H9 (cell line): ENCODE results near the gene MRTFB. TPM values are rescaled to one million over a fixed set of nuclear protein-coding genes. Genes with fewer than 3 reads are reported as not detected.

Experiments
- DNase-seq: peaks from one replicate; pipeline ENCODE4 v3.0.0-alpha.2; 2017
- H2AFZ ChIP-seq: one replicate; pipeline ENCODE4 v1.6.1; 2013; ENCODE audit warnings: mild to moderate bottlenecking, low read length, control low read depth, moderate library complexity
- H2AK5ac ChIP-seq: 2 replicates; pipeline ENCODE4 v1.6.1; 2013; ENCODE audit warnings: low read length, control low read depth, mixed read lengths; ENCODE audit not compliant: insufficient read length
- H2BK120ac ChIP-seq: one replicate; pipeline ENCODE4 v1.6.1; 2013; ENCODE audit warnings: low read depth, mild to moderate bottlenecking, low read length, control low read depth, inconsistent platforms; ENCODE audit not compliant: poor library complexity, severe bottlenecking
- H2BK12ac ChIP-seq: 2 replicates; pipeline ENCODE4 v1.6.1; 2013; ENCODE audit warnings: low read length, control low read depth, mixed read lengths, low read depth; ENCODE audit not compliant: insufficient read length
- H2BK15ac ChIP-seq: 2 replicates; pipeline ENCODE4 v1.6.1; 2013; ENCODE audit warnings: low read depth, low read length, control low read depth
- H2BK20ac ChIP-seq: one replicate; pipeline ENCODE4 v1.6.1; 2013; ENCODE audit warnings: low read depth, mild to moderate bottlenecking, low read length, control low read depth, inconsistent platforms; ENCODE audit not compliant: poor library complexity, severe bottlenecking
- H2BK5ac ChIP-seq: 2 replicates; pipeline ENCODE4 v1.6.1; 2013; ENCODE audit warnings: low read length, control low read depth, mixed read lengths; ENCODE audit not compliant: insufficient read length
- H3K14ac ChIP-seq: 2 replicates; pipeline ENCODE4 v1.6.1; 2013; ENCODE audit warnings: low read length, control low read depth; ENCODE audit not compliant: insufficient read depth
- H3K18ac ChIP-seq: 2 replicates; pipeline ENCODE4 v1.6.1; 2013; ENCODE audit warnings: low read depth, mild to moderate bottlenecking, mixed read lengths, low read length, control low read depth; ENCODE audit not compliant: insufficient read length
- H3K23ac ChIP-seq: 2 replicates; pipeline ENCODE4 v1.6.1; 2013; ENCODE audit warnings: low read length, control low read depth, mixed read lengths, low read depth; ENCODE audit not compliant: insufficient read length
- H3K23me2 ChIP-seq: 2 replicates; pipeline ENCODE4 v1.6.1; 2013; ENCODE audit warnings: low read depth, mild to moderate bottlenecking, mixed read lengths, low read length, control low read depth; ENCODE audit not compliant: insufficient read length, poor library complexity, severe bottlenecking
- H3K27ac ChIP-seq: 2 replicates; pipeline ENCODE4 v1.5.1; 2013; ENCODE audit warnings: low read length, control low read depth, mixed read lengths, low read depth; ENCODE audit not compliant: insufficient read length
- H3K27me3 ChIP-seq: 2 replicates; pipeline ENCODE4 v1.6.1; 2013; ENCODE audit warnings: low read length, control low read depth, inconsistent platforms; ENCODE audit not compliant: insufficient read depth
- H3K4ac ChIP-seq: 2 replicates; pipeline ENCODE4 v1.6.1; 2013; ENCODE audit warnings: low read depth, mild to moderate bottlenecking, control low read depth, inconsistent platforms, low read length, moderate library complexity
- H3K4me1 ChIP-seq: 2 replicates; pipeline ENCODE4 v1.6.1; 2013; ENCODE audit warnings: low read length, control low read depth, inconsistent platforms; ENCODE audit not compliant: insufficient read depth
- H3K4me2 ChIP-seq: 2 replicates; pipeline ENCODE4 v1.6.1; 2013; ENCODE audit warnings: low read length, control low read depth, mixed read lengths; ENCODE audit not compliant: insufficient read length, insufficient read depth
- H3K56ac ChIP-seq: 2 replicates; pipeline ENCODE4 v1.6.1; 2013; ENCODE audit warnings: low read depth, mild to moderate bottlenecking, mixed read lengths, low read length, control low read depth; ENCODE audit not compliant: insufficient read length
- H3K79me1 ChIP-seq: 2 replicates; pipeline ENCODE4 v1.6.1; 2013; ENCODE audit warnings: low read depth, mild to moderate bottlenecking, moderate library complexity, low read length, control low read depth, inconsistent platforms; ENCODE audit not compliant: insufficient read depth, poor library complexity, severe bottlenecking
- H3K79me2 ChIP-seq: 2 replicates; pipeline ENCODE4 v1.6.1; 2013; ENCODE audit warnings: low read length, control low read depth, inconsistent platforms; ENCODE audit not compliant: insufficient read depth
- H3K9ac ChIP-seq: 2 replicates; pipeline ENCODE4 v1.6.1; 2013; ENCODE audit warnings: low read length, control low read depth, mixed read lengths; ENCODE audit not compliant: insufficient read length; ENCODE audit errors: extremely low read depth
- H3K9me3 ChIP-seq: one replicate; pipeline ENCODE4 v1.6.1; 2013; ENCODE audit warnings: low read depth, low read length, inconsistent platforms; ENCODE audit not compliant: control insufficient read depth
- H3T11ph ChIP-seq: one replicate; pipeline ENCODE4 v1.6.1; 2013; ENCODE audit warnings: mild to moderate bottlenecking, low read length, control low read depth, inconsistent platforms
- H4K20me1 ChIP-seq: one replicate; pipeline ENCODE4 v1.6.1; 2013; ENCODE audit not compliant: control insufficient read depth, insufficient read length, insufficient read depth
- H4K5ac ChIP-seq: 2 replicates; pipeline ENCODE4 v1.6.1; 2013; ENCODE audit warnings: low read depth, mild to moderate bottlenecking, mixed read lengths, low read length, control low read depth; ENCODE audit not compliant: insufficient read length
- H4K8ac ChIP-seq: replicated peaks from 2 replicates; pipeline ENCODE4 v1.6.1; 2013; ENCODE audit warnings: low read length, control low read depth, mixed read lengths, low read depth; ENCODE audit not compliant: insufficient read length
- H4K91ac ChIP-seq: 2 replicates; pipeline ENCODE4 v1.6.1; 2013; ENCODE audit warnings: low read depth, mild to moderate bottlenecking, moderate library complexity, mixed read lengths, low read length, control low read depth; ENCODE audit not compliant: insufficient read length
- H3K27ac Mint-ChIP-seq, 3 experiments: 2 replicates in 2 of 3; 3 replicates in 1 of 3; pipeline ENCODE4 v1.8.0; 2020 to 2021; ENCODE audit warnings: mixed read lengths in 3 of 3, mild to moderate bottlenecking in 1 of 3, moderate library complexity in 1 of 3
- H3K27me3 Mint-ChIP-seq: 2 replicates; pipeline ENCODE4 v1.8.0; 2021; ENCODE audit warnings: low read depth, mild to moderate bottlenecking, moderate library complexity, mixed read lengths
- H3K36me3 Mint-ChIP-seq, 3 experiments: 2 replicates in 2 of 3; 3 replicates in 1 of 3; pipeline ENCODE4 v1.8.0; 2020 to 2021; ENCODE audit warnings: low read depth in 3 of 3, mixed read lengths in 3 of 3; ENCODE audit not compliant: insufficient read depth in 1 of 3
- H3K4me1 Mint-ChIP-seq, 2 experiments: 2 replicates each; pipeline ENCODE4 v1.8.0; 2020; ENCODE audit warnings: mixed read lengths in 2 of 2
- H3K4me3 Mint-ChIP-seq, 2 experiments: 2 replicates in 1 of 2; 3 replicates in 1 of 2; pipeline ENCODE4 v1.8.0; 2020 to 2021; ENCODE audit warnings: mild to moderate bottlenecking in 2 of 2, mixed read lengths in 2 of 2, moderate library complexity in 1 of 2
- H3K9me3 Mint-ChIP-seq, 2 experiments: 2 replicates in 1 of 2; 3 replicates in 1 of 2; pipeline ENCODE4 v1.8.0; 2020; ENCODE audit warnings: mild to moderate bottlenecking in 2 of 2, mixed read lengths in 2 of 2, moderate library complexity in 1 of 2
- CTCF ChIP-seq: fragments of 200-600 bp; sonication (generic); conservative IDR thresholded peaks from 3 replicates; pipeline ENCODE4 v1.8.0; 2021; ENCODE audit warnings: antibody characterized with exemption, mild to moderate bottlenecking
- WGBS: extraction: QIAGEN DNeasy Blood & Tissue Kit; methylation state at CpG from one replicate; pipeline ENCODE4 v1.1.7; 2013; ENCODE audit warnings: missing lambda C conversion rate, low lambda C conversion rate, mixed read lengths; ENCODE audit not compliant: insufficient read length; ENCODE audit errors: extremely low coverage; 5-methylcytosine and 5-hydroxymethylcytosine counted together
- total RNA-seq: library from RNA; stranded (reverse); gene quantifications from 2 replicates; pipeline ENCODE4 v1.2.1, GENCODE V29; 2021

MRTFB gene
- total RNA-seq, 1 experiment from 2014 or later = 29.9 TPM

- no peak overlapping the region for H4K91ac ChIP-seq
- H2AK5ac ChIP-seq = no peak overlapping the region
- H3K4ac ChIP-seq = no peak overlapping the region
- no peak overlapping the region for H3K14ac ChIP-seq
- H3K4me2 ChIP-seq = no peak overlapping the region
- H2BK12ac ChIP-seq = no peak overlapping the region
- no peaks in the 10 kb centered on the region for H3K79me2 ChIP-seq
- no peak overlapping the region for H4K5ac ChIP-seq
- H2BK15ac ChIP-seq = no peak overlapping the region
- no peak overlapping the region for H3K27ac ChIP-seq
- H2BK20ac ChIP-seq = no peak overlapping the region
- no peak for DNase-seq
- H3K9me3 ChIP-seq = no peaks in the 10 kb centered on the region
- no peaks in the 10 kb centered on the region for H3K27me3 ChIP-seq
- no peak overlapping the region for H2AFZ ChIP-seq
- no peak overlapping the region for H3K56ac ChIP-seq
- H3K79me1 ChIP-seq = no peaks in the 10 kb centered on the region
- H3K4me3 Mint-ChIP-seq = no peak overlapping the region
- H3K9me3 Mint-ChIP-seq = no peaks in the 10 kb centered on the region
- peak overlapping the region in 2 of 3 experiments; percentile 51 to 54; a peak in 5 of 7 replicates for H3K27ac Mint-ChIP-seq
- H3K9ac ChIP-seq = no peak overlapping the region
- H3K23ac ChIP-seq = no peak overlapping the region
- H3K27me3 Mint-ChIP-seq = no peaks in the 10 kb centered on the region
- no peaks in the 10 kb centered on the region for H4K20me1 ChIP-seq
- H3K4me1 ChIP-seq = no peaks in the 10 kb centered on the region; the same call in 1 of the 2 replicates
- H2BK5ac ChIP-seq = no peak overlapping the region
- WGBS = no CpG with 5 or more reads among the region's 8 CpGs
- no peak overlapping the region for H2BK120ac ChIP-seq
- no peaks in the 10 kb centered on the region for H3K23me2 ChIP-seq
- no peak overlapping the region for H3K18ac ChIP-seq
- peaks cover 3% of the 10 kb centered on the region in 2 experiments; a peak in 2 of 4 replicates for H3K4me1 Mint-ChIP-seq
- H3K36me3 Mint-ChIP-seq = 0 out of 7 replicates have a peak, but pooled peaks cover 0 to 3% (median 0%) of the 10 kb centered on the region in 3 experiments
- H4K8ac ChIP-seq = no peak overlapping the region
- no peak for TF ChIP-seq CTCF
- no peak overlapping the region for H3T11ph ChIP-seq
Measured at GRCh38 chr16:14148569-14148968, 77.5 kb downstream of the MRTFB start.
